KMS-11 (cell line): Measurements from ENCODE around the gene ZNF627.
"Not testable (repeated sequence)": the region's sequence is repeated elsewhere in the genome, so short reads cannot be mapped to it uniquely, and the experiment has no call there.

Experiments
- H2AFZ ChIP-seq: fragments of 200-600 bp; sonication (generic); 2 replicates; pipeline ENCODE4 v1.6.1; 2016; ENCODE audit warnings: antibody characterized with exemption, mixed run types, low read depth
- H3K27ac ChIP-seq: fragments of 200-600 bp; sonication (generic); 2 replicates; pipeline ENCODE4 v1.6.1; 2016; ENCODE audit warnings: mild to moderate bottlenecking, mixed run types
- H3K27me3 ChIP-seq: fragments of 200-600 bp; sonication (generic); 2 replicates; pipeline ENCODE4 v1.6.1; 2017; ENCODE audit warnings: mild to moderate bottlenecking, low read depth, mixed run types, moderate library complexity; ENCODE audit not compliant: insufficient read depth
- H3K36me3 ChIP-seq: fragments of 200-600 bp; sonication (generic); 2 replicates; pipeline ENCODE4 v1.6.1; 2017; ENCODE audit warnings: mild to moderate bottlenecking, mixed run types; ENCODE audit not compliant: insufficient read depth
- H3K4me1 ChIP-seq: fragments of 200-600 bp; sonication (generic); 2 replicates; pipeline ENCODE4 v1.6.1; 2016; ENCODE audit warnings: mild to moderate bottlenecking, low read depth, mixed run types; ENCODE audit not compliant: poor library complexity, severe bottlenecking
- H3K4me2 ChIP-seq: fragments of 200-600 bp; sonication (generic); 2 replicates; pipeline ENCODE4 v1.7.0; 2016; ENCODE audit warnings: mild to moderate bottlenecking, mixed run types
- H3K4me3 ChIP-seq: fragments of 200-600 bp; sonication (generic); IDR thresholded peaks from 2 replicates; pipeline ENCODE4 v1.6.1; 2017; ENCODE audit warnings: low read depth, low read length, mixed read lengths; ENCODE audit not compliant: insufficient read depth
- H3K79me2 ChIP-seq: fragments of 200-600 bp; sonication (generic); 2 replicates; pipeline ENCODE4 v1.6.1; 2016; ENCODE audit warnings: low read depth, mixed run types; ENCODE audit not compliant: insufficient read depth
- H3K9ac ChIP-seq: fragments of 200-600 bp; sonication (generic); 2 replicates; pipeline ENCODE4 v1.6.1; 2016; ENCODE audit warnings: mild to moderate bottlenecking, mixed run types
- H4K20me1 ChIP-seq: fragments of 200-600 bp; sonication (generic); 2 replicates; pipeline ENCODE4 v1.6.1; 2016; ENCODE audit warnings: mild to moderate bottlenecking, mixed run types; ENCODE audit not compliant: insufficient read depth
- TF ChIP-seq, protein P1 (sequence below): fragments of 200-600 bp; sonication (generic); conservative IDR thresholded peaks from 2 replicates; pipeline ENCODE4 v1.6.1; 2017; ENCODE audit warnings: low read depth, mild to moderate bottlenecking, antibody characterized with exemption, low read length, moderate library complexity, mixed read lengths

The ZNF627 gene

DNA sequence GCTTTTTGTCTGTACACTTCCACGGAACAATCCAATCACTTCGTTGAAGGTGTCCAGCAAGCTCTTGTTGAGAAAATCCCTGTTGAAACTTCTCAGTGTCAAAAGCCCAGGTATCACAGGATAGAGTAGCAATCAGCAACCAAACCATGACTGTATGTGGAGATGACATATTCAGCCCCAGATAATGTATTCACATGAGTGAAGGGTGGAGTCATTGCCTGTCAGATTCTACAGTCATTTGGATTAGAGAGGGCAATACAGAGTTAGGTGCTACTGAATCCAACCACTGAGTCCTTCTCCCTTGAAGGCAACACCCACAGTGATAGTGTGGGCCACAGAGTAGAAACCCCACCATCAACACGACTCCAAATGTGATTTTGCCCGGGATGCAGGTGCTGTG lies 23.3 kb downstream of the ZNF627 start:
- Histone ChIP-seq H3K27ac (no peak overlapping the region), H3K27me3 (no peaks in the 10 kb centered on the region), H3K9ac (no peak overlapping the region), H4K20me1 (no peaks in the 10 kb centered on the region), H3K4me2 (no peak overlapping the region), H3K4me1 (no peaks in the 10 kb centered on the region), H3K79me2 (no peaks in the 10 kb centered on the region), H3K36me3 (no peaks in the 10 kb centered on the region), H2AFZ (no peak overlapping the region), H3K4me3 (no peak overlapping the region)
- TF ChIP-seq, protein P1, sequence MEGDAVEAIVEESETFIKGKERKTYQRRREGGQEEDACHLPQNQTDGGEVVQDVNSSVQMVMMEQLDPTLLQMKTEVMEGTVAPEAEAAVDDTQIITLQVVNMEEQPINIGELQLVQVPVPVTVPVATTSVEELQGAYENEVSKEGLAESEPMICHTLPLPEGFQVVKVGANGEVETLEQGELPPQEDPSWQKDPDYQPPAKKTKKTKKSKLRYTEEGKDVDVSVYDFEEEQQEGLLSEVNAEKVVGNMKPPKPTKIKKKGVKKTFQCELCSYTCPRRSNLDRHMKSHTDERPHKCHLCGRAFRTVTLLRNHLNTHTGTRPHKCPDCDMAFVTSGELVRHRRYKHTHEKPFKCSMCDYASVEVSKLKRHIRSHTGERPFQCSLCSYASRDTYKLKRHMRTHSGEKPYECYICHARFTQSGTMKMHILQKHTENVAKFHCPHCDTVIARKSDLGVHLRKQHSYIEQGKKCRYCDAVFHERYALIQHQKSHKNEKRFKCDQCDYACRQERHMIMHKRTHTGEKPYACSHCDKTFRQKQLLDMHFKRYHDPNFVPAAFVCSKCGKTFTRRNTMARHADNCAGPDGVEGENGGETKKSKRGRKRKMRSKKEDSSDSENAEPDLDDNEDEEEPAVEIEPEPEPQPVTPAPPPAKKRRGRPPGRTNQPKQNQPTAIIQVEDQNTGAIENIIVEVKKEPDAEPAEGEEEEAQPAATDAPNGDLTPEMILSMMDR = no peak

- not testable (repeated sequence) for H3K36me3 ChIP-seq, H4K20me1 ChIP-seq, H3K79me2 ChIP-seq, H3K9ac ChIP-seq, H3K4me1 ChIP-seq, H2AFZ ChIP-seq, H3K27me3 ChIP-seq, H3K27ac ChIP-seq, H3K4me2 ChIP-seq, H3K4me3 ChIP-seq
Measured at GRCh38 chr19:11622401-11622800, 25.1 kb downstream of the ZNF627 start.

- Histone ChIP-seq H3K4me2 (no peak overlapping the region), H3K27ac (no peak overlapping the region), H4K20me1 (no peaks in the 10 kb centered on the region), H3K36me3 (no peaks in the 10 kb centered on the region), H3K9ac (no peak overlapping the region), H3K4me3 (no peak overlapping the region), H3K79me2 (no peaks in the 10 kb centered on the region), H3K4me1 (no peaks in the 10 kb centered on the region), H2AFZ (no peak overlapping the region), H3K27me3 (no peaks in the 10 kb centered on the region)
- TF ChIP-seq, protein P1 = no peak
Measured at GRCh38 chr19:11624069-11624463, 26.8 kb downstream of the ZNF627 start.

- no peak overlapping the region for H2AFZ ChIP-seq
- no peak overlapping the region for H3K9ac ChIP-seq
- no peaks in the 10 kb centered on the region for H3K4me1 ChIP-seq
- H3K27ac ChIP-seq = no peak overlapping the region
- no peaks in the 10 kb centered on the region for H3K27me3 ChIP-seq
- H3K36me3 ChIP-seq = no peaks in the 10 kb centered on the region
- no peaks in the 10 kb centered on the region for H4K20me1 ChIP-seq
- H3K4me3 ChIP-seq = no peak overlapping the region
- no peak overlapping the region for H3K4me2 ChIP-seq
- H3K79me2 ChIP-seq = no peaks in the 10 kb centered on the region
- TF ChIP-seq, protein P1 = no peak
Measured at GRCh38 chr19:11626252-11626651, 29.0 kb downstream of the ZNF627 start.

- no peaks in the 10 kb centered on the region for H3K4me1 ChIP-seq
- no peak overlapping the region for H3K4me2 ChIP-seq
- H4K20me1 ChIP-seq = no peaks in the 10 kb centered on the region
- no peak overlapping the region for H2AFZ ChIP-seq
- no peaks in the 10 kb centered on the region for H3K27me3 ChIP-seq
- H3K79me2 ChIP-seq = no peaks in the 10 kb centered on the region
- H3K27ac ChIP-seq = no peak overlapping the region
- H3K36me3 ChIP-seq = no peaks in the 10 kb centered on the region
- H3K9ac ChIP-seq = no peak overlapping the region
- H3K4me3 ChIP-seq = no peak overlapping the region
- TF ChIP-seq, protein P1 = no peak
Measured at GRCh38 chr19:11633223-11633622, 35.9 kb downstream of the ZNF627 start.

- not testable (repeated sequence) for H2AFZ ChIP-seq, H3K36me3 ChIP-seq, H3K9ac ChIP-seq, H3K27me3 ChIP-seq, H3K4me3 ChIP-seq, H3K4me1 ChIP-seq, H3K79me2 ChIP-seq, H3K4me2 ChIP-seq, H3K27ac ChIP-seq, H4K20me1 ChIP-seq
Measured at GRCh38 chr19:11634018-11634662, 36.9 kb downstream of the ZNF627 start.
